ENCODE results near the gene KCNH1. TPM values are rescaled to one million over a fixed set of nuclear protein-coding genes. Genes with fewer than 3 reads are reported as not detected.

KCNH1 gene
- total RNA-seq, 4 donors from 2014 or later = 0.29 to 0.67 (median 0.38) TPM

GRCh38 chr1:210687582-210688279, 446.2 kb downstream of the KCNH1 start:
- H3K27me3 ChIP-seq = no peaks in the 10 kb centered on the region
- in situ Hi-C loops (cut with MboI; ENCODE audit: low sequenced_read_pairs in 4 of 4) (no loop called here), intact Hi-C loops (cut with DNase I; ENCODE audit: low total_unique reads) (no loop called here)
- no peak overlapping the region for H3K4me3 ChIP-seq
- H3K27ac ChIP-seq = no peak overlapping the region
- TF ChIP-seq CTCF (IDR thresholded peaks at IDR 0.05 in 4 of 5, conservative IDR thresholded peaks at IDR 0.05 in 1 of 5) (no peak), POLR2A (IDR thresholded peaks at IDR 0.05) (no peak)
- ATAC-seq = no peak
- H3K36me3 ChIP-seq = no peaks in the 10 kb centered on the region
- no peaks in the 10 kb centered on the region for H3K4me1 ChIP-seq
- no peak for DNase-seq
- no peaks in the 10 kb centered on the region for H3K9me3 ChIP-seq

GRCh38 chr1:210686841-210687240, 447.1 kb downstream of the KCNH1 start:
- in situ Hi-C loops (cut with MboI; ENCODE audit: low sequenced_read_pairs in 4 of 4) (no loop called here), intact Hi-C loops (cut with DNase I; ENCODE audit: low total_unique reads) (no loop called here)
- Histone ChIP-seq H3K27ac (no peak overlapping the region), H3K9me3 (no peaks in the 10 kb centered on the region), H3K4me1 (no peaks in the 10 kb centered on the region), H3K36me3 (no peaks in the 10 kb centered on the region), H3K4me3 (no peak overlapping the region), H3K27me3 (no peaks in the 10 kb centered on the region)
- ATAC-seq (no peak), DNase-seq (no peak)
- TF ChIP-seq CTCF (IDR thresholded peaks at IDR 0.05 in 4 of 5, conservative IDR thresholded peaks at IDR 0.05 in 1 of 5) = no peak
- TF ChIP-seq POLR2A (IDR thresholded peaks at IDR 0.05) = no peak

- Histone ChIP-seq H3K4me3 (no peak overlapping the region), H3K9me3 (no peaks in the 10 kb centered on the region), H3K27me3 (no peaks in the 10 kb centered on the region), H3K4me1 (no peaks in the 10 kb centered on the region), H3K27ac (no peak overlapping the region), H3K36me3 (no peaks in the 10 kb centered on the region)
- DNase-seq (no peak), ATAC-seq (no peak)
- TF ChIP-seq POLR2A (IDR thresholded peaks at IDR 0.05) = no peak
- TF ChIP-seq CTCF (IDR thresholded peaks at IDR 0.05 in 4 of 5, conservative IDR thresholded peaks at IDR 0.05 in 1 of 5) = no peak
- intact Hi-C loops (cut with DNase I; ENCODE audit: low total_unique reads) = no loop called here
- in situ Hi-C loops (cut with MboI; ENCODE audit: low sequenced_read_pairs in 4 of 4) = no loop called here
These were observed 448.7 kb downstream of the KCNH1 start for GRCh38 chr1:210685295-210685650.

- Histone ChIP-seq H3K4me3 (no peak overlapping the region), H3K36me3 (no peaks in the 10 kb centered on the region), H3K27me3 (no peaks in the 10 kb centered on the region), H3K27ac (no peak overlapping the region), H3K4me1 (no peaks in the 10 kb centered on the region), H3K9me3 (no peaks in the 10 kb centered on the region)
- intact Hi-C loops (cut with DNase I; ENCODE audit: low total_unique reads) (no loop called here), in situ Hi-C loops (cut with MboI; ENCODE audit: low sequenced_read_pairs in 4 of 4) (no loop called here)
- no peak for TF ChIP-seq CTCF (IDR thresholded peaks at IDR 0.05 in 4 of 5, conservative IDR thresholded peaks at IDR 0.05 in 1 of 5)
- TF ChIP-seq POLR2A (IDR thresholded peaks at IDR 0.05) = no peak
- no peak for DNase-seq
- ATAC-seq = no peak
These were observed 449.3 kb downstream of the KCNH1 start for GRCh38 chr1:210684466-210685294.
